GM21723 (cell line): ENCODE measurements around the gene COL8A2.

ENCODE experiments used
- ATAC-seq: cut with Tn5 transposase; IDR thresholded peaks from one replicate; pipeline ENCODE4 v1.9.1; 2021; ENCODE audit warnings: mild to moderate bottlenecking, moderate library complexity; ENCODE audit not compliant: unreplicated experiment

Gene COL8A2

DNA sequence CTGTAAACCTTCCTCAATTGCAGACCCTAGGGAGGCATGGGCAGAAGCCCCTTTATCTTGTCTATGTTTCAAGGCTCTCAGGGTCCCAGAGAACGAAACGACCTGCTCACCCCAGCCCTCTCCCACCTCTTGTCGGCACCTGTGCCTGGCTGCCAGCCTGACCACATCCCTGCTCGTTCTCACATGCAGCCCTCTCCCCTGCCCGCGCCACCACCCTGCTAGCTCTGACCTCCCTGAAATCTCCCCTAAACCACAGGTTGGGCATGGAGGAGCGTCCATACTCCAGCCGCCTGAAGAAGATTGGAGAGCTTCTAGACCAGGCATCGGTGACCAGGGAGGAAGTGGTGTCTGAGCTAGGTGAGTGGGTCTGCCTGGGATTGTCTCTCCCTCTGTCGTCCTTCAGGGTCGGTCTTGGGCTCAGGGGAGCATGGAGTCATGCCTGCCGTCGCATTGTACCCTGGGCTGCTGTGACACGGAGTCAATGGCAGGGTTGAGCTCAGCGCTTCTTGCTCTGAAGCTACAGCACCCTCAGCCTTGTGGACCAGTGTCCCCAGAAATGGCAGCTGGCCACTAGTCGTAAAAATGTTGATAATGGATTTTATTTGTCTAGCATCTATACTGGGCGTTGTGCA lies 32.7 kb downstream of the COL8A2 start:
- no peak for ATAC-seq

DNA sequence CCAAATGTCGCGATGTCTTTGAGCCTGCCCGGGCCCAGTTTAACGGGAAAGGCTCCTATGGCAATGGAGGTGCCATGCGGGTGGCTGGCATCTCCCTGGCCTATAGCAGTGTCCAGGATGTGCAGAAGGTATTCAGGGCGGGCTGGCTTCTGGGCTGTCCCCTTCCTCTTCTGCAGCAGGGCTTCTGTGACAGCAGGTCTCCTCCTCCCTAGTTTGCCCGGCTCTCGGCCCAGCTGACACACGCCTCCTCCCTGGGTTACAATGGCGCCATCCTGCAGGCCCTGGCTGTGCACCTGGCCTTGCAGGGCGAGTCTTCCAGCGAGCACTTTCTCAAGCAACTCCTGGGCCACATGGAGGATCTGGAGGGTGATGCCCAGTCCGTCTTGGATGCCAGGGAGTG lies 33.3 kb downstream of the COL8A2 start:
- ATAC-seq, result no peak

- no peak for ATAC-seq
Observed at GRCh38 chr1:36091141-36091540, 33.9 kb downstream of the COL8A2 start.

GRCh38 chr1:36089393-36090121 lies 35.5 kb downstream of the COL8A2 start:
- no peak for ATAC-seq

GRCh38 chr1:36088577-36089392 lies 36.2 kb downstream of the COL8A2 start, which contains the start of gene ADPRS:
ADPRS (plus strand) TSS chr1:36088892; CDS start chr1:36088905, 13 bp downstream.
- peak; percentile 79 for ATAC-seq

DNA sequence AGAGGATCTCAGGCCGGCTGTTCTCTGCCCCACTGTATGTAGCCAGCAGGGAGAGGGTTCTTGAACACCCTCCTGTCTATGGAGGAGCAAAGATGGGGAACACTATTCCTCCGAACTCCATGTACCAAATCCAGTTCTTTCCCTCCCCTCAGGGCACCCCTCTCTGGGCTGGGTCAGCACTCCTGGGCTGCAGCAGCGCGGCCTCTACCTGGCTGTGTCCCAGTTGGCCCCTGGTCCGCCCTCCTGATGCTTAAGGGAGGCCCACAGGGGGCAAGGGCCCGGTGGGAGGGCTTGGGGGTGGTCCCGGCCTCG lies 36.8 kb downstream of the COL8A2 start:
- ATAC-seq, result no peak

- ATAC-seq, result no peak
Observed at GRCh38 chr1:36087233-36088123, 37.5 kb downstream of the COL8A2 start.

GRCh38 chr1:36086529-36087232 lies 38.3 kb downstream of the COL8A2 start:
- no peak for ATAC-seq

GRCh38 chr1:36085686-36086526 lies 39.1 kb downstream of the COL8A2 start:
- no peak for ATAC-seq

- no peak for ATAC-seq
Observed at GRCh38 chr1:36085126-36085525, 39.9 kb downstream of the COL8A2 start.

DNA sequence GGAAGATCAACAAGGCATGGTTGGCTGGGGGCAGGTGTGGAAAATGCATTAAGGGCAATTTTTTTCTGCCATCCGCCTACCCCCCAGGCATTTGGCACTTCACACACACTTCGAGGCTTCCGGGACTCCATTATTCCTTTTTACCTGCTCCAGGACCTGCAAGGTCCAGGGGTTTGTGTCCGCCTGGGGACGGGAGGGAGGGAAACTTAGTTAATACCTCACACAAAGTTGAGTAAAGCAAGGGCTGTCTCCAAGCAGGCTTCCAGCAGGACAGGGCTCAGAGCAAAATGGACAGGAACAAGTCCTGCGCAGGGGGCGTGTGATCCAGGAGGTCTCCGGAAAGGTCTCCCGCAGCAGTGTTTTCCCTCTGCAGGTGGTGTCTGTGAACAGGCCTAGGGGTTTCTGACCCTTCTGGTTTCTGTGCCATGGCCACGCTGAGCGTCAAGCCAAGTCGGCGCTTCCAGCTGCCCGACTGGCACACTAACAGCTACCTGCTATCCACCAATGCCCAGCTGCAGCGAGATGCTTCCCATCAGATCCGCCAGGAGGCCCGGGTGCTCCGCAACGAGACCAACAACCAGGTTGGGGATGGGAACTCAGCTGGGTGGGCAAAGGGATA lies 40.4 kb downstream of the COL8A2 start:
- no peak for ATAC-seq

GRCh38 chr1:36083635-36084496 lies 41.2 kb downstream of the COL8A2 start, which contains the start of gene TEKT2:
TEKT2 (plus strand) TSS chr1:36084094; CDS start chr1:36084922, 828 bp downstream.
- ATAC-seq, result no peak

DNA sequence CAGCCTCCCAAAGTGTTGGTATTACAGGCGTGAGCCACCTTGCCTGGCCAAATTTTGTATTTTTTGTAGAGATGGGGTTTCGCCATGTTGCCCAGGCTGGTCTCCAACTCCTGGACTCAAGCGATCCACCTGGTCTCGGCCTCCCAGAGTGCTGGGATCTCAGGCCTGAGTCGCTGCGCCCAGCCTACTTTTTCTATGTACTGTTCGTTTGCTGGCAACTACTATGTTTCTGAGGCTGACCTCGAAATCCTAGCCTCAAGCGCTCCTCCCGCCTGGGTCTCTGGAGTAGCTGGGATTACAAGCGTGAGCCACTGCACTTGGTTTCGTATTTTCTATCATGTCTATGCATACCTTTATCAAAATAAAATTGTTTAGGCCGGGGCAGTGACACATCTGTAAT lies 41.8 kb downstream of the COL8A2 start:
- no peak for ATAC-seq

GRCh38 chr1:36081926-36082485 lies 43.0 kb downstream of the COL8A2 start:
- no peak for ATAC-seq

- no peak for ATAC-seq
Observed at GRCh38 chr1:36080801-36081200, 44.2 kb downstream of the COL8A2 start.

DNA sequence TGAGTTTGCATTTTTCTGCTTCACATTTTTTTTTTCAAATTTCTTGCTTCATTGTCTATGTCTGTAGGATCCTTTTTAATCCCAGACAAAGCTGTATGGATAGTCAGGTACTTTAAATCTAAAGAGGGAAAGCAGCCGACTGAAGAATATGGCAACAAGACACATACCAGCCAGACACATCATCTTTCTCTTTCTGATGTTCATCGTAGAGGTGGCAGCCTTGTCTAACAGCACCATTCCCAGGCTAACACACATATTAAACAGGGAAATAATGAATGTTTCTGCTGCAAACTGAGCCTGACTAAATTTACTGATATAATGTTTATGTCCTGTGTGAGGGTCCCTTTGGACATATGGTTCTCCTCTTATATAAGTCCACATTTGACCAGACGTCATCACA lies 44.8 kb downstream of the COL8A2 start:
- ATAC-seq, result no peak

DNA sequence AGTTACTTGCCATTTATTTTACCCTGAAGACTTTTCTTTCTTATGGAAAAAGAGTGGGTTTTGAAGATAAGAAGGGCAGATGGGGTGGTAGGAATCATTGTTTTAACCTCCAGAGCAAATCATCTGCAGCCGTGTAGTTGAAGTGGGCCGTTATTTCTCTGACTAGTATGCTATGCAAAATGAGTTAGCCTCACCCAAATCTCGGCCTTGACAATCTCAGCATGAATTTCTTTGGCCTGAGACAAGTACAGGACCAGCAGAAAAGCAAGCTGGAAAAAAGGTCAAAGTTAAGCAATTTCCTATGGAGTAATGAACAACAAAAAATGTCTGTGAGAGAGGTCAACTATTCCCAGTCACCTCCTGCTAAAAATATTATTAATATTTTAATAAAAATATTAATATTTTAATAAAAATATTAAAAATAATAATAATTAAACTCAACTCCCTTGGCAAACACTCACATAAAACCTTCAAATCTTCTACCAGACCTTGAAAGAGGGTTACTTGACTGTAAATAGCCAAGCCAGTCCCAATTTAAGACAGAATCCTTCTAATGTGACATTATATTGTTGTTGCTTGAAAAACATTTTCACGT lies 47.9 kb downstream of the COL8A2 start:
- no peak for ATAC-seq
